Smooth muscle cell (in vitro differentiated cells): ENCODE measurements around the gene DPM2. TPM values are rescaled to one million over a fixed set of nuclear protein-coding genes. Genes with fewer than 3 reads are reported as not detected.

Experiments used
- DNase-seq: peaks from one replicate; lab custom pipeline; 2025; ENCODE audit not compliant: unreplicated experiment; lab: John Stamatoyannopoulos, UW
- H2AFZ ChIP-seq: fragments of 200-600 bp; sonication (generic); 2 replicates; pipeline ENCODE4 v1.6.0; 2016; ENCODE audit warnings: antibody characterized with exemption, low read depth, mild to moderate bottlenecking
- H3F3A ChIP-seq: fragments of 200-600 bp; sonication (generic); 2 replicates; pipeline ENCODE4 v1.6.0; 2017; ENCODE audit warnings: antibody characterized with exemption, low read depth
- H3K27ac ChIP-seq: fragments of 200-600 bp; sonication (generic); 2 replicates; pipeline ENCODE4 v1.5.1; 2016; ENCODE audit warnings: low read depth, mild to moderate bottlenecking
- H3K27me3 ChIP-seq: fragments of 200-600 bp; sonication (generic); 2 replicates; pipeline ENCODE4 v1.6.1; 2016; ENCODE audit warnings: low read depth, mild to moderate bottlenecking
- H3K36me3 ChIP-seq: fragments of 200-600 bp; sonication (generic); 2 replicates; pipeline ENCODE4 v1.5.1; 2016; ENCODE audit warnings: low read depth
- H3K4me1 ChIP-seq: fragments of 200-600 bp; sonication (generic); 2 replicates; pipeline ENCODE4 v1.5.1; 2016; ENCODE audit warnings: low read depth
- H3K4me2 ChIP-seq: fragments of 200-600 bp; sonication (generic); 2 replicates; pipeline ENCODE4 v1.6.0; 2016; ENCODE audit warnings: mild to moderate bottlenecking
- H3K4me3 ChIP-seq: fragments of 200-600 bp; sonication (generic); 2 replicates; pipeline ENCODE4 v1.5.1; 2016; ENCODE audit warnings: mild to moderate bottlenecking
- H3K79me2 ChIP-seq: fragments of 200-600 bp; sonication (generic); 2 replicates; pipeline ENCODE4 v1.6.0; 2016; ENCODE audit warnings: low read depth, mild to moderate bottlenecking
- H3K9ac ChIP-seq: fragments of 200-600 bp; sonication (generic); 2 replicates; pipeline ENCODE4 v1.6.0; 2016; ENCODE audit warnings: low read depth
- H3K9me3 ChIP-seq: fragments of 200-600 bp; sonication (generic); replicated peaks from 2 replicates; pipeline ENCODE4 v1.5.1; 2016; ENCODE audit warnings: low read depth
- H4K20me1 ChIP-seq: fragments of 200-600 bp; sonication (generic); 2 replicates; pipeline ENCODE4 v1.6.0; 2016; ENCODE audit warnings: low read depth
- WGBS: methylation state at CpG from one replicate; pipeline ENCODE4 v1.1.7; 2016; ENCODE audit warnings: low lambda C conversion rate; 5-methylcytosine and 5-hydroxymethylcytosine counted together
- polyA plus RNA-seq: library from polyadenylated mRNA; unstranded; fragments of >200 nt; fragmentation: Nextera tagmentation; extraction: Ambion mirVana; gene quantifications from 2 replicates; pipeline ENCODE4 v1.2.1, GENCODE V29; 2016
- total RNA-seq: library from RNA; depleted of rRNA; stranded (reverse); fragments of >200 nt; gene quantifications from 2 replicates; pipeline ENCODE4 v1.2.3, GENCODE V29; 2014
- TF ChIP-seq, protein P1 (sequence below): fragments of 200-600 bp; sonication (generic); IDR thresholded peaks from 2 replicates; pipeline ENCODE4 v1.5.1; 2017; ENCODE audit warnings: borderline replicate concordance, mild to moderate bottlenecking, antibody characterized with exemption; ENCODE audit not compliant: insufficient read depth, poor library complexity, severe bottlenecking

Gene DPM2
- total and polyA plus RNA-seq, 2 experiments from 2014 or later = 23.6 to 68.5 TPM

DNA sequence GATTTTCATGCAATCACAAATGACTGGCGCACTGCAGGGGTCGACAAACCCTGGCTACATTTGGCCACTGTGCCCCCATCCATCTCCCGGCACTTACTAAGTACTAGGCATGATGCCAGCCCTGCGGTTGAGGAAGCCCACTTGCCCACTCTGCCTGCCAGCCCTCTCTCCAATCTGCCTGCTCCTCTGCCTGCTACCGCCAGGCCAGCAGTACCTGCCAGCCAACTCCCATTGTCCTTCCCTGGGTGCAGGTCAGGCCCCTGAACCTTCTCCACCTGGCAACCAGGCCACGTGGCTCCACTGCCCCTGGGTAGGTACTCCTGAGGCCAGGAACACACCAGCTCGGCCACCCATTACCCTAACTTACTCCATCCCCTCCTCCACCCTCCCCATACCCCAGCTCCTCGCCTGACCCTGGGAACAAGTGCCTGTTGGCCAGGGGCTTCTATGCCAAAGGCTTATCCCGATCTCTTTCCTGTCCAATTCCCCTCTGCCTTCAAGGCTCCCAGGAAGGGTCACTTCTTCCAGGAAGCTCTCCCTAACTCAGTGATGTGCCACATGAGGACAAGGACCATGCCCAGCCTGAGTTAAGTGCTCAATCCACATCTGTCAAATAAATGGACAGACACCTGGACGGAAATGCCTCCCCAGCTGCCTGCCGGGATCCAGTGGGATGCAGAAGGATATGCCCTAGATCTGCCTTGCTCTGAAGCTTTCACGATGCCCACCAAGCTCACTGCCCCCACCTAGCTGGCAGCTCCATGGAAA, 36.5 kb upstream of the DPM2 start:
- H2AFZ ChIP-seq = no peak overlapping the region
- H3K36me3 ChIP-seq = no peaks in the 10 kb centered on the region
- WGBS = 91% methylated on average over 12 of the region's 12 CpGs
- H3K4me1 ChIP-seq = peaks cover 32% of the 10 kb centered on the region
- DNase-seq = no peak
- H3K27me3 ChIP-seq = no peaks in the 10 kb centered on the region
- H4K20me1 ChIP-seq = peaks cover 90% of the 10 kb centered on the region
- H3K4me3 ChIP-seq = no peak overlapping the region
- peaks cover 12% of the 10 kb centered on the region for H3F3A ChIP-seq
- peaks cover 93% of the 10 kb centered on the region for H3K79me2 ChIP-seq
- H3K9me3 ChIP-seq = no peaks in the 10 kb centered on the region
- TF ChIP-seq, protein P1, sequence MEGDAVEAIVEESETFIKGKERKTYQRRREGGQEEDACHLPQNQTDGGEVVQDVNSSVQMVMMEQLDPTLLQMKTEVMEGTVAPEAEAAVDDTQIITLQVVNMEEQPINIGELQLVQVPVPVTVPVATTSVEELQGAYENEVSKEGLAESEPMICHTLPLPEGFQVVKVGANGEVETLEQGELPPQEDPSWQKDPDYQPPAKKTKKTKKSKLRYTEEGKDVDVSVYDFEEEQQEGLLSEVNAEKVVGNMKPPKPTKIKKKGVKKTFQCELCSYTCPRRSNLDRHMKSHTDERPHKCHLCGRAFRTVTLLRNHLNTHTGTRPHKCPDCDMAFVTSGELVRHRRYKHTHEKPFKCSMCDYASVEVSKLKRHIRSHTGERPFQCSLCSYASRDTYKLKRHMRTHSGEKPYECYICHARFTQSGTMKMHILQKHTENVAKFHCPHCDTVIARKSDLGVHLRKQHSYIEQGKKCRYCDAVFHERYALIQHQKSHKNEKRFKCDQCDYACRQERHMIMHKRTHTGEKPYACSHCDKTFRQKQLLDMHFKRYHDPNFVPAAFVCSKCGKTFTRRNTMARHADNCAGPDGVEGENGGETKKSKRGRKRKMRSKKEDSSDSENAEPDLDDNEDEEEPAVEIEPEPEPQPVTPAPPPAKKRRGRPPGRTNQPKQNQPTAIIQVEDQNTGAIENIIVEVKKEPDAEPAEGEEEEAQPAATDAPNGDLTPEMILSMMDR = no peak
- H3K4me2 ChIP-seq = peak overlapping the region; percentile 51
- no peak overlapping the region for H3K27ac ChIP-seq
- no peak overlapping the region for H3K9ac ChIP-seq

DNA sequence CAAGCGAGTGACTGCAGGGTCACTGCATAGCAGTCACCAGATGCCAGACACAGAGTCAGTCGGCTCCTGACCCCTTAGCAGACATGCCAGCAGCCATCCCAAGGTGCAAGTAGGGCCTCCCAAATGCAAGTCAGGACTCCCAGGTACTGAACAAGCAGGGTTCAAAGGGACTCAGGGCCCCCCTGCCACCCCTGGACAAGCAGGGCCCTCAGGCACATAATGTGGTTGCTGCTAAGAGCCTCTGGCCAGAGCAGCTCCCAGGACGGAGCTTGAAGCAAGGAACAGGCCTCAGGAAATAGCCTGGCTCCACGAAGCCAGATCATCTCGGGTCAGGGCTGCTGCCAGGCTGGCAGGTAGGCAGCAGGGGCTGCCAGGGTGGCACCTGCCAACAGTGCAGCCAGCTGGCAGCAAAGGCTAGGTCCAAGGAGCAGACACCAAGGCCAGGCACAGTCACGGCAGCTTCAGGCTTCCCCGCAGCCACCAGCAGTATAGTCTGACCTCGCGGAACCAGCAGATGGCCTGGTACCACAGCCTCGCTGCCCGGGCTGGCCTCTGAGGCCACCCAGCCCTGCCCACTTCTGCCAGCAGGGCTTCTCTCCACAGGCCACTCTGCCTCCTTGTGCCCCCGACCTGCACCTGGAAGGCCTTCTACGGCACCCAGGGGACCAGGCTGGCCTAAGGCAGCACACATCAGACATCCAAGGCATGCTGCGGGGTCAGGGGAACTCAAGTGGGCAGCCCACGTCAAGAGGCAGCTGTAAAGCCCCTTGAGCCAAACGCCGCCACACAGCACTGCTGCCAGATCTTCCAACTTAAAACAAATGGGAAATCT, 35.7 kb upstream of the DPM2 start:
- Histone ChIP-seq H3K4me2 (peak overlapping the region; percentile 30), H3K27ac (no peak overlapping the region), H3K4me3 (no peak overlapping the region), H2AFZ (no peak overlapping the region), H3K79me2 (peaks cover 86% of the 10 kb centered on the region), H3K4me1 (peaks cover 25% of the 10 kb centered on the region), H4K20me1 (peaks cover 82% of the 10 kb centered on the region), H3K9me3 (no peaks in the 10 kb centered on the region), H3K27me3 (no peaks in the 10 kb centered on the region), H3K36me3 (no peaks in the 10 kb centered on the region), H3F3A (peaks cover 9% of the 10 kb centered on the region), H3K9ac (no peak overlapping the region)
- TF ChIP-seq, protein P1 = no peak
- 81% methylated on average over 17 of the region's 17 CpGs for WGBS
- DNase-seq = no peak

DNA sequence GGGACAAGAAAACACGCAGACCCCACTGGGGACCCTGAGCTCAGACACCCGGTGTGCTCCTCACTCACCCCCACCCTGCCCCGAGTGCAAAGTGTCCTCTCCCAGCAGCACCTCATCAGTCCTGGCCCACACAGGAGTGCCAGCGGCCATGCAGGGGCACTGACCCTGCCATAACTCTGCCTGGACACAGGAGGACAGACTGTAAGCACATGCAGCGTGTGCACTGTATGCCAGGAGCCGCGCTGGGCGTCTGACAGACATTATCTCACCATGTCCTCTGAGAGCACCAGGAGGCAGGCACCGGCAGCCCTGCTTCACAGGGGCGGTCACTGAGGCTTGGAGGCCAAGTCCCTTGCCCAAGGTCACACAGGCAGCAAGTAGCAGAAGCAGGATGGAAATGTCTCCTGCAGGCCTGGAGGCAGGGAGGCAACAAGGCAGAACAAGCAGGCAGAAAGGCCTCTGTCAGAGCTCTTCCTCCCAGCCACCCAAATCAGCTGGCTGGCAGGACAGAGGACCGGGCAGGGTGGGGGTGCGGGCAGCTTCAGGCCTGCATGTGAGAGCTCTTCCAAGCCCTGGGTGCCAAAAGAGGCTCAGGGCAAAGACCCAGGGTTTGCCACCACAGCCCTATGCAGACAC, 34.7 kb upstream of the DPM2 start:
- H2AFZ ChIP-seq = no peak overlapping the region
- H3K79me2 ChIP-seq = peaks cover 86% of the 10 kb centered on the region
- WGBS = 79% methylated on average over 12 of the region's 12 CpGs
- no peak overlapping the region for H3K27ac ChIP-seq
- H3K9me3 ChIP-seq = no peaks in the 10 kb centered on the region
- H3K4me1 ChIP-seq = peaks cover 17% of the 10 kb centered on the region
- DNase-seq = no peak
- H3K4me3 ChIP-seq = no peak overlapping the region
- H3K36me3 ChIP-seq = no peaks in the 10 kb centered on the region
- H3F3A ChIP-seq = peaks cover 12% of the 10 kb centered on the region
- no peak overlapping the region for H3K9ac ChIP-seq
- H3K4me2 ChIP-seq = peak overlapping the region; percentile 33
- H4K20me1 ChIP-seq = peaks cover 71% of the 10 kb centered on the region
- TF ChIP-seq, protein P1 = no peak
- H3K27me3 ChIP-seq = no peaks in the 10 kb centered on the region
